PC-9 (cell line): ENCODE measurements around the gene CDKN1C. TPM values are rescaled to one million over a fixed set of nuclear protein-coding genes. Genes with fewer than 3 reads are reported as not detected.

Experiments
- BruUV-seq: library from RNA; stranded (reverse); fragments of 400-500 nt; replicated peaks from 2 replicates; lab custom pipeline; 2021; lab: Mats Ljungman, UMichigan
- CTCF ChIA-PET: fragments of 300-600 bp; sonication (Branson Sonifier 250); formaldehyde crosslinking; loops from one replicate; lab custom pipeline; 2022; ENCODE audit warnings: antibody characterized with exemption; lab: Charles Lee
- POLR2A ChIA-PET: fragments of 300-600 bp; sonication (Branson Sonifier 250); formaldehyde crosslinking; loops from one replicate; lab custom pipeline; 2022; ENCODE audit warnings: antibody characterized with exemption; ENCODE audit not compliant: unreplicated experiment; lab: Charles Lee
- DNase-seq, 2 experiments: peaks; one replicate each; pipeline versions ENCODE4 v3.0.0 to v3.0.0-alpha.2; 2015 to 2022; ENCODE audit warnings: mixed read lengths in 1 of 2
- H2AFZ ChIP-seq: fragments of 200-600 bp; sonication (generic); 2 replicates; pipeline ENCODE4 v1.8.1; 2017; ENCODE audit warnings: antibody characterized with exemption
- H3F3A ChIP-seq: fragments of 200-600 bp; sonication (generic); 2 replicates; pipeline ENCODE4 v1.8.1; 2017; ENCODE audit warnings: antibody characterized with exemption, mild to moderate bottlenecking, low read depth; ENCODE audit not compliant: insufficient read depth
- H3K27ac ChIP-seq: fragments of 200-600 bp; sonication (generic); 2 replicates; pipeline ENCODE4 v1.6.1; 2016; ENCODE audit warnings: mixed run types
- H3K27me3 ChIP-seq: fragments of 200-600 bp; sonication (generic); 2 replicates; pipeline ENCODE4 v1.6.1; 2016; ENCODE audit warnings: low read depth, mixed run types; ENCODE audit not compliant: insufficient read depth
- H3K36me3 ChIP-seq: fragments of 200-600 bp; sonication (generic); 2 replicates; pipeline ENCODE4 v1.6.1; 2016; ENCODE audit warnings: low read depth, mixed run types
- H3K4me1 ChIP-seq: fragments of 200-600 bp; sonication (generic); replicated peaks from 2 replicates; pipeline ENCODE4 v1.6.1; 2016; ENCODE audit warnings: mixed run types; ENCODE audit not compliant: insufficient read depth
- H3K4me2 ChIP-seq: fragments of 200-600 bp; sonication (generic); 2 replicates; pipeline ENCODE4 v1.6.1; 2017; ENCODE audit warnings: mixed run types
- H3K4me3 ChIP-seq: fragments of 200-600 bp; sonication (generic); 2 replicates; pipeline ENCODE4 v1.6.1; 2016; ENCODE audit warnings: mixed run types
- H3K79me2 ChIP-seq: fragments of 200-600 bp; sonication (generic); 2 replicates; pipeline ENCODE4 v1.6.1; 2017; ENCODE audit warnings: low read depth, mixed run types
- H3K9me2 ChIP-seq: fragments of 200-600 bp; sonication (generic); 2 replicates; pipeline ENCODE4 v1.8.1; 2017; ENCODE audit warnings: mild to moderate bottlenecking; ENCODE audit not compliant: insufficient read depth
- H3K9me3 ChIP-seq: fragments of 200-600 bp; sonication (generic); 2 replicates; pipeline ENCODE4 v1.8.1; 2016; ENCODE audit warnings: low read depth; ENCODE audit not compliant: insufficient read depth
- H4K20me1 ChIP-seq: fragments of 200-600 bp; sonication (generic); 2 replicates; pipeline ENCODE4 v1.8.1; 2017; ENCODE audit not compliant: insufficient read depth
- EZH2 ChIP-seq: fragments of 200-600 bp; sonication (generic); IDR thresholded peaks from 2 replicates; pipeline ENCODE4 v1.8.0; 2017; ENCODE audit warnings: antibody characterized with exemption, low read depth
- intact Hi-C: fragments of 100-400 bp; cut with micrococcal nuclease; formaldehyde crosslinking; loops from one replicate; pipeline ENCODE4 v1.10.0; 2022; ENCODE audit not compliant: unreplicated experiment
- total RNA-seq: library from RNA; stranded (reverse); gene quantifications from 2 replicates; pipeline ENCODE4 v1.2.3, GENCODE V29; 2021
- TF ChIP-seq, protein P1 (sequence below): fragments of 200-600 bp; sonication (generic); conservative IDR thresholded peaks from 2 replicates; pipeline ENCODE4 v1.6.1; 2017; ENCODE audit warnings: mixed run types, antibody characterized with exemption, mild to moderate bottlenecking, moderate library complexity

CDKN1C gene
- total RNA-seq, 1 experiment from 2014 or later = 5.1 TPM

GRCh38 chr11:2839395-2839943, 46.1 kb downstream of the CDKN1C start:
- CTCF ChIA-PET = no interaction called here
- POLR2A ChIA-PET = no interaction called here
- no peaks in the 10 kb centered on the region for H3K27me3 ChIP-seq

DNA sequence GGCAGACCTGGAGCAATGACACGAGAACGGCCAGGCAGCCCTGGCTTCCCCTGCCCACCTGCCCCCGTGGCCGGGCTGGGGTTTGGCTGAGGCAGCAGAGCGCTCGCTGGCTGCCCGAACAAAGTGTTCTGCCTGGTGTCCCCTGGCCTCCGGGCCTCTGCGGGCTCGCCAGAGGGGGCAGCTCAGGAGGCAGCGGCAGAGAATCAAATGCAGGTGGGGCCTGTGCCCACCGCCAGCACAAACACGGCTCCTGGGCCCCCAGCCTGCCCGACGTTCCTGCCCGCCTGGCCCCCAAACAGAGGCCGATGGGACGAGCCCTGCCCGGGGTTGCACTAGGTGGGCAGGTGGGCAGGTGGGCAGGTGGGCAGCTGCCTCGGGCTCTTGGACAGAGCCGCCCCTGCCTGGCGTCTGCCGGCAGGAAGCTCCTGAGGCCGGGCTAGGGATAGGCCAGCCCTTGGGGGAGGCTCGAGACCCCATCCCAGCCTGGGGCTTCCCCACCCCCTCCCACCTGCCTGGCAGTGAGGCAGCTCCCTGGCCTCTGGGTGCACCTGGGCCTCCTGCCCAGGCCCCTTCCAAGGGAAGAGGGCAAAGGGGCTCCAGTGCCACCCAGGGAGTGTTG, 46.8 kb downstream of the CDKN1C start:
- H3F3A ChIP-seq = no peaks in the 10 kb centered on the region
- H2AFZ ChIP-seq = no peak overlapping the region
- ChIA-PET CTCF (no interaction called here), POLR2A (no interaction called here)
- H3K4me1 ChIP-seq = no peaks in the 10 kb centered on the region
- H3K27ac ChIP-seq = no peak overlapping the region
- H4K20me1 ChIP-seq = no peaks in the 10 kb centered on the region
- intact Hi-C loops = no loop called here
- TF ChIP-seq, protein P1, sequence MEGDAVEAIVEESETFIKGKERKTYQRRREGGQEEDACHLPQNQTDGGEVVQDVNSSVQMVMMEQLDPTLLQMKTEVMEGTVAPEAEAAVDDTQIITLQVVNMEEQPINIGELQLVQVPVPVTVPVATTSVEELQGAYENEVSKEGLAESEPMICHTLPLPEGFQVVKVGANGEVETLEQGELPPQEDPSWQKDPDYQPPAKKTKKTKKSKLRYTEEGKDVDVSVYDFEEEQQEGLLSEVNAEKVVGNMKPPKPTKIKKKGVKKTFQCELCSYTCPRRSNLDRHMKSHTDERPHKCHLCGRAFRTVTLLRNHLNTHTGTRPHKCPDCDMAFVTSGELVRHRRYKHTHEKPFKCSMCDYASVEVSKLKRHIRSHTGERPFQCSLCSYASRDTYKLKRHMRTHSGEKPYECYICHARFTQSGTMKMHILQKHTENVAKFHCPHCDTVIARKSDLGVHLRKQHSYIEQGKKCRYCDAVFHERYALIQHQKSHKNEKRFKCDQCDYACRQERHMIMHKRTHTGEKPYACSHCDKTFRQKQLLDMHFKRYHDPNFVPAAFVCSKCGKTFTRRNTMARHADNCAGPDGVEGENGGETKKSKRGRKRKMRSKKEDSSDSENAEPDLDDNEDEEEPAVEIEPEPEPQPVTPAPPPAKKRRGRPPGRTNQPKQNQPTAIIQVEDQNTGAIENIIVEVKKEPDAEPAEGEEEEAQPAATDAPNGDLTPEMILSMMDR = no peak
- no peak for TF ChIP-seq EZH2
- no peak for DNase-seq
- no peaks in the 10 kb centered on the region for H3K27me3 ChIP-seq
- no peaks in the 10 kb centered on the region for H3K36me3 ChIP-seq
- H3K9me2 ChIP-seq = no peaks in the 10 kb centered on the region
- no peaks in the 10 kb centered on the region for H3K79me2 ChIP-seq
- no peak overlapping the region for H3K4me2 ChIP-seq
- no TSS peak for BruUV-seq
- no peaks in the 10 kb centered on the region for H3K9me3 ChIP-seq
- H3K4me3 ChIP-seq = no peak overlapping the region

More at GRCh38 chr11:2839395-2839943, 46.1 kb downstream of the CDKN1C start:
- H3K27ac ChIP-seq = no peak overlapping the region
- H3K4me2 ChIP-seq = no peak overlapping the region
- intact Hi-C loops = no loop called here
- TF ChIP-seq, protein P1 = no peak
- no peak for TF ChIP-seq EZH2
- no peak overlapping the region for H2AFZ ChIP-seq
- no peak overlapping the region for H3K4me3 ChIP-seq
- no peak for DNase-seq
- H3K36me3 ChIP-seq = no peaks in the 10 kb centered on the region
- BruUV-seq = no TSS peak
- H4K20me1 ChIP-seq = no peaks in the 10 kb centered on the region
- no peaks in the 10 kb centered on the region for H3K79me2 ChIP-seq
- no peaks in the 10 kb centered on the region for H3K4me1 ChIP-seq
- H3K9me3 ChIP-seq = no peaks in the 10 kb centered on the region
- H3F3A ChIP-seq = no peaks in the 10 kb centered on the region
- no peaks in the 10 kb centered on the region for H3K9me2 ChIP-seq

DNA sequence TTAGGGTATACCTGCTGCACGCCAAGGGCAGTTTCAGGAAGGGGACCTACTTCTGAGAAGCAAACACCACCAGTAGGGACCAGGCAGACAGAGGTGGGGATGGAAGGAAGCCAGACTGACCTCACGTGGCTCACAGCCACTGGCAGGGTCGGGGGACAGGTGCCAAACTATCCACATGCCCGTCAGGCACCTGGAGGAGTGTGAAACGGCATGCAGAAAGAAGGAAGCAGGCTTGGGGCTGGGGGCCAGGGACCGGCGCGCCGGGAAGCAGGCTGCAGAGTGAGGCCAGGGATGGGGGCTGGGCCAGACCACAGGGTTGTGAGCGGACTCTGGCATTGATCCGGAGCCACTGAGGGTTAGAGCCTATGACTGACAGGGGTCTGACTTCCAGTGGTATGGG, 47.5 kb downstream of the CDKN1C start:
- no TSS peak for BruUV-seq
- TF ChIP-seq EZH2 = no peak
- TF ChIP-seq, protein P1 = no peak

More for the DNA sequence above, 47.5 kb downstream of the CDKN1C start:
- no peaks in the 10 kb centered on the region for H3F3A ChIP-seq
- no peaks in the 10 kb centered on the region for H3K9me2 ChIP-seq
- H4K20me1 ChIP-seq = no peaks in the 10 kb centered on the region
- no peak overlapping the region for H3K27ac ChIP-seq
- H3K4me3 ChIP-seq = no peak overlapping the region
- DNase-seq = no peak
- CTCF ChIA-PET = no interaction called here
- H3K27me3 ChIP-seq = no peaks in the 10 kb centered on the region
- no peaks in the 10 kb centered on the region for H3K4me1 ChIP-seq
- POLR2A ChIA-PET = no interaction called here
- H2AFZ ChIP-seq = no peak overlapping the region
- H3K79me2 ChIP-seq = no peaks in the 10 kb centered on the region
- no peaks in the 10 kb centered on the region for H3K36me3 ChIP-seq
- intact Hi-C loops = no loop called here
- H3K9me3 ChIP-seq = no peaks in the 10 kb centered on the region
- no peak overlapping the region for H3K4me2 ChIP-seq
